WTC11 (cell line): ENCODE results near the gene MRPS22. TPM values are rescaled to one million over a fixed set of nuclear protein-coding genes. Genes with fewer than 3 reads are reported as not detected.

ENCODE experiments used
- ATAC-seq: fragments of 200-7000 bp; cut with Tn5 transposase; 2 replicates; pipeline ENCODE4 v1.10.0; 2021; ENCODE audit warnings: mild to moderate bottlenecking, moderate library complexity
- CTCF ChIA-PET: fragments of 300-600 bp; sonication (Branson Sonifier 250); formaldehyde crosslinking; loops from one replicate; lab custom pipeline; 2021; ENCODE audit warnings: antibody characterized with exemption; lab: Charles Lee
- POLR2A ChIA-PET: fragments of 350-600 bp; sonication (Branson Sonifier 250); formaldehyde crosslinking; loops from one replicate; lab custom pipeline; 2021; ENCODE audit warnings: antibody characterized with exemption; lab: Charles Lee
- DNase-seq: peaks from one replicate; pipeline ENCODE4 v3.0.0; 2021; ENCODE audit warnings: low spot score
- H3K27ac Mint-ChIP-seq: 2 replicates; pipeline ENCODE4 v1.8.0; 2021; ENCODE audit warnings: mixed read lengths
- H3K27me3 Mint-ChIP-seq: 2 replicates; pipeline ENCODE4 v1.8.0; 2021; ENCODE audit warnings: low read depth, mild to moderate bottlenecking, moderate library complexity, mixed read lengths
- H3K36me3 Mint-ChIP-seq: 2 replicates; pipeline ENCODE4 v1.8.0; 2021; ENCODE audit warnings: mixed read lengths
- H3K4me1 Mint-ChIP-seq: 2 replicates; pipeline ENCODE4 v1.8.0; 2022; ENCODE audit warnings: mixed read lengths
- H3K4me3 Mint-ChIP-seq: 2 replicates; pipeline ENCODE4 v1.8.0; 2021; ENCODE audit warnings: mild to moderate bottlenecking, moderate library complexity, mixed read lengths
- H3K9me3 Mint-ChIP-seq: 2 replicates; pipeline ENCODE4 v1.8.0; 2021; ENCODE audit warnings: mixed read lengths
- ATF1 ChIP-seq: sonication (generic); formaldehyde crosslinking; IDR thresholded peaks from 2 replicates; pipeline ENCODE4 v1.8.1; 2023; ENCODE audit warnings: mild to moderate bottlenecking, moderate library complexity, missing genetic modification reagents
- CBFB ChIP-seq: sonication (generic); formaldehyde crosslinking; IDR thresholded peaks from 2 replicates; pipeline ENCODE4 v1.8.1; 2022; ENCODE audit warnings: mild to moderate bottlenecking, low read depth, missing genetic modification reagents
- CDX4 ChIP-seq: fragments of 250-450 bp; sonication (Bioruptor Pico); IDR thresholded peaks from 2 replicates; pipeline ENCODE4 v1.9.0; 2021; ENCODE audit warnings: moderate library complexity, mild to moderate bottlenecking, inconsistent platforms, borderline replicate concordance
- EMX1 ChIP-seq: fragments of 250-450 bp; sonication (Bioruptor Pico); IDR thresholded peaks from 2 replicates; pipeline ENCODE4 v1.8.0; 2021; ENCODE audit warnings: mild to moderate bottlenecking
- ERG ChIP-seq: fragments of 250-450 bp; sonication (Bioruptor Pico); IDR thresholded peaks from 2 replicates; pipeline ENCODE4 v1.8.0; 2021; ENCODE audit warnings: mild to moderate bottlenecking
- ESRRA ChIP-seq: sonication (generic); formaldehyde crosslinking; IDR thresholded peaks from 2 replicates; pipeline ENCODE4 v1.8.1; 2022; ENCODE audit warnings: mild to moderate bottlenecking, missing genetic modification reagents, borderline replicate concordance
- IRF2 ChIP-seq: sonication (generic); formaldehyde crosslinking; IDR thresholded peaks from 2 replicates; pipeline ENCODE4 v1.8.0; 2022; ENCODE audit warnings: low read depth, missing genetic modification reagents, borderline replicate concordance
- JUN ChIP-seq: sonication (generic); formaldehyde crosslinking; IDR thresholded peaks from 2 replicates; pipeline ENCODE4 v1.8.0; 2023; ENCODE audit warnings: mild to moderate bottlenecking, missing genetic modification reagents
- NFATC4 ChIP-seq: fragments of 250-450 bp; sonication (Bioruptor Pico); IDR thresholded peaks from 2 replicates; pipeline ENCODE4 v1.9.0; 2021; ENCODE audit warnings: mild to moderate bottlenecking
- NFYB ChIP-seq: sonication (generic); formaldehyde crosslinking; conservative IDR thresholded peaks from 2 replicates; pipeline ENCODE4 v1.8.0; 2022; ENCODE audit warnings: low read depth, missing genetic modification reagents
- NR2C2 ChIP-seq: sonication (generic); formaldehyde crosslinking; IDR thresholded peaks from 2 replicates; pipeline ENCODE4 v1.8.0; 2022; ENCODE audit warnings: mild to moderate bottlenecking, missing genetic modification reagents
- NR3C1 ChIP-seq: sonication (generic); formaldehyde crosslinking; conservative IDR thresholded peaks from 2 replicates; pipeline ENCODE4 v1.8.1; 2023; ENCODE audit warnings: low read depth, mild to moderate bottlenecking, missing genetic modification reagents
- RELA ChIP-seq: sonication (generic); formaldehyde crosslinking; IDR thresholded peaks from 2 replicates; pipeline ENCODE4 v1.8.1; 2022; ENCODE audit warnings: missing genetic modification reagents, mild to moderate bottlenecking, borderline replicate concordance
- SMAD3 ChIP-seq: sonication (generic); formaldehyde crosslinking; IDR thresholded peaks from 2 replicates; pipeline ENCODE4 v1.8.0; 2022; ENCODE audit warnings: missing genetic modification reagents, mild to moderate bottlenecking, borderline replicate concordance
- ZNF219 ChIP-seq: sonication (generic); formaldehyde crosslinking; IDR thresholded peaks from 2 replicates; pipeline ENCODE4 v1.8.0; 2023; ENCODE audit warnings: missing genetic modification reagents, mild to moderate bottlenecking, borderline replicate concordance
- ZNF317 ChIP-seq: sonication (generic); formaldehyde crosslinking; IDR thresholded peaks from 2 replicates; pipeline ENCODE4 v1.8.1; 2023; ENCODE audit warnings: low read depth, mild to moderate bottlenecking, moderate library complexity, missing genetic modification reagents, borderline replicate concordance
- ZNF423 ChIP-seq: fragments of 250-450 bp; sonication (Bioruptor Pico); IDR thresholded peaks from 2 replicates; pipeline ENCODE4 v2.1.2; 2022; ENCODE audit warnings: mild to moderate bottlenecking, moderate library complexity
- total RNA-seq: library from RNA; stranded (reverse); gene quantifications from 3 replicates; pipeline ENCODE4 v1.2.3, GENCODE V29; 2021
- TF ChIP-seq, protein P1 (sequence below): sonication (generic); formaldehyde crosslinking; IDR thresholded peaks from 2 replicates; pipeline ENCODE4 v1.8.0; 2023; ENCODE audit warnings: missing genetic modification reagents, mild to moderate bottlenecking, borderline replicate concordance
- TF ChIP-seq, protein P2 (sequence below): sonication (generic); formaldehyde crosslinking; IDR thresholded peaks from 2 replicates; pipeline ENCODE4 v1.8.1; 2022; ENCODE audit warnings: mild to moderate bottlenecking, missing genetic modification reagents, moderate library complexity, borderline replicate concordance

The MRPS22 gene
- total RNA-seq, 1 experiment from 2014 or later = 44.6 TPM

GRCh38 chr3:139377378-139377777 is 33.6 kb downstream of the MRPS22 start:
- TF ChIP-seq NR2C2 (CRISPR knock-in tag) (no peak), ATF1 (CRISPR knock-in tag) (no peak), ESRRA (CRISPR knock-in tag) (no peak), IRF2 (CRISPR knock-in tag) (no peak), ERG (CRISPR knock-in tag) (no peak), EMX1 (CRISPR knock-in tag) (no peak), ZNF423 (no peak), CDX4 (CRISPR knock-in tag) (no peak)
- TF ChIP-seq, protein P1, sequence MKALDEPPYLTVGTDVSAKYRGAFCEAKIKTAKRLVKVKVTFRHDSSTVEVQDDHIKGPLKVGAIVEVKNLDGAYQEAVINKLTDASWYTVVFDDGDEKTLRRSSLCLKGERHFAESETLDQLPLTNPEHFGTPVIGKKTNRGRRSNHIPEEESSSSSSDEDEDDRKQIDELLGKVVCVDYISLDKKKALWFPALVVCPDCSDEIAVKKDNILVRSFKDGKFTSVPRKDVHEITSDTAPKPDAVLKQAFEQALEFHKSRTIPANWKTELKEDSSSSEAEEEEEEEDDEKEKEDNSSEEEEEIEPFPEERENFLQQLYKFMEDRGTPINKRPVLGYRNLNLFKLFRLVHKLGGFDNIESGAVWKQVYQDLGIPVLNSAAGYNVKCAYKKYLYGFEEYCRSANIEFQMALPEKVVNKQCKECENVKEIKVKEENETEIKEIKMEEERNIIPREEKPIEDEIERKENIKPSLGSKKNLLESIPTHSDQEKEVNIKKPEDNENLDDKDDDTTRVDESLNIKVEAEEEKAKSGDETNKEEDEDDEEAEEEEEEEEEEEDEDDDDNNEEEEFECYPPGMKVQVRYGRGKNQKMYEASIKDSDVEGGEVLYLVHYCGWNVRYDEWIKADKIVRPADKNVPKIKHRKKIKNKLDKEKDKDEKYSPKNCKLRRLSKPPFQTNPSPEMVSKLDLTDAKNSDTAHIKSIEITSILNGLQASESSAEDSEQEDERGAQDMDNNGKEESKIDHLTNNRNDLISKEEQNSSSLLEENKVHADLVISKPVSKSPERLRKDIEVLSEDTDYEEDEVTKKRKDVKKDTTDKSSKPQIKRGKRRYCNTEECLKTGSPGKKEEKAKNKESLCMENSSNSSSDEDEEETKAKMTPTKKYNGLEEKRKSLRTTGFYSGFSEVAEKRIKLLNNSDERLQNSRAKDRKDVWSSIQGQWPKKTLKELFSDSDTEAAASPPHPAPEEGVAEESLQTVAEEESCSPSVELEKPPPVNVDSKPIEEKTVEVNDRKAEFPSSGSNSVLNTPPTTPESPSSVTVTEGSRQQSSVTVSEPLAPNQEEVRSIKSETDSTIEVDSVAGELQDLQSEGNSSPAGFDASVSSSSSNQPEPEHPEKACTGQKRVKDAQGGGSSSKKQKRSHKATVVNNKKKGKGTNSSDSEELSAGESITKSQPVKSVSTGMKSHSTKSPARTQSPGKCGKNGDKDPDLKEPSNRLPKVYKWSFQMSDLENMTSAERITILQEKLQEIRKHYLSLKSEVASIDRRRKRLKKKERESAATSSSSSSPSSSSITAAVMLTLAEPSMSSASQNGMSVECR (CRISPR knock-in tag) = no peak
- H3K27me3 Mint-ChIP-seq = no peaks in the 10 kb centered on the region

GRCh38 chr3:139378587-139379241 is 34.9 kb downstream of the MRPS22 start:
- no peaks in the 10 kb centered on the region for H3K9me3 Mint-ChIP-seq
- no peak overlapping the region for H3K4me3 Mint-ChIP-seq
- peaks cover 62% of the 10 kb centered on the region for H3K36me3 Mint-ChIP-seq
- POLR2A ChIA-PET = no interaction called here
- DNase-seq = no peak
- CTCF ChIA-PET = no interaction called here
- no peak for ATAC-seq
- no peak overlapping the region for H3K27ac Mint-ChIP-seq
- H3K4me1 Mint-ChIP-seq = no peaks in the 10 kb centered on the region
- H3K27me3 Mint-ChIP-seq = no peaks in the 10 kb centered on the region
- TF ChIP-seq ZNF219 = no peak
- TF ChIP-seq RELA (CRISPR knock-in tag) = no peak
- no peak for TF ChIP-seq CBFB (CRISPR knock-in tag)
- TF ChIP-seq NFYB (CRISPR knock-in tag) = no peak
- TF ChIP-seq JUN = no peak
- TF ChIP-seq, protein P1 (CRISPR knock-in tag) = no peak
- no peak for TF ChIP-seq NFATC4 (CRISPR knock-in tag)
- TF ChIP-seq NR3C1 (CRISPR knock-in tag) = no peak
- TF ChIP-seq SMAD3 (CRISPR knock-in tag) = no peak
- TF ChIP-seq, protein P2, sequence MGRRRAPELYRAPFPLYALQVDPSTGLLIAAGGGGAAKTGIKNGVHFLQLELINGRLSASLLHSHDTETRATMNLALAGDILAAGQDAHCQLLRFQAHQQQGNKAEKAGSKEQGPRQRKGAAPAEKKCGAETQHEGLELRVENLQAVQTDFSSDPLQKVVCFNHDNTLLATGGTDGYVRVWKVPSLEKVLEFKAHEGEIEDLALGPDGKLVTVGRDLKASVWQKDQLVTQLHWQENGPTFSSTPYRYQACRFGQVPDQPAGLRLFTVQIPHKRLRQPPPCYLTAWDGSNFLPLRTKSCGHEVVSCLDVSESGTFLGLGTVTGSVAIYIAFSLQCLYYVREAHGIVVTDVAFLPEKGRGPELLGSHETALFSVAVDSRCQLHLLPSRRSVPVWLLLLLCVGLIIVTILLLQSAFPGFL (CRISPR knock-in tag) = no peak
- no peak for TF ChIP-seq ZNF317 (CRISPR knock-in tag)

More at GRCh38 chr3:139377378-139377777, 33.6 kb downstream of the MRPS22 start:
- Mint-ChIP-seq H3K9me3 (no peaks in the 10 kb centered on the region), H3K36me3 (peaks cover 69% of the 10 kb centered on the region), H3K27ac (no peak overlapping the region), H3K4me1 (no peaks in the 10 kb centered on the region), H3K4me3 (no peak overlapping the region)
- no peak for DNase-seq
- CTCF ChIA-PET = no interaction called here
- POLR2A ChIA-PET = no interaction called here
- no peak for ATAC-seq
